ENCODE data around the gene RAPGEF1. TPM values are rescaled to one million over a fixed set of nuclear protein-coding genes. Genes with fewer than 3 reads are reported as not detected.
"Not testable (repeated sequence)": the region's sequence is repeated elsewhere in the genome, so short reads cannot be mapped to it uniquely, and the experiment has no call there.

The RAPGEF1 gene
- total and polyA plus RNA-seq, 2 experiments from 2014 or later: 26.2 to 29.7 TPM

DNA sequence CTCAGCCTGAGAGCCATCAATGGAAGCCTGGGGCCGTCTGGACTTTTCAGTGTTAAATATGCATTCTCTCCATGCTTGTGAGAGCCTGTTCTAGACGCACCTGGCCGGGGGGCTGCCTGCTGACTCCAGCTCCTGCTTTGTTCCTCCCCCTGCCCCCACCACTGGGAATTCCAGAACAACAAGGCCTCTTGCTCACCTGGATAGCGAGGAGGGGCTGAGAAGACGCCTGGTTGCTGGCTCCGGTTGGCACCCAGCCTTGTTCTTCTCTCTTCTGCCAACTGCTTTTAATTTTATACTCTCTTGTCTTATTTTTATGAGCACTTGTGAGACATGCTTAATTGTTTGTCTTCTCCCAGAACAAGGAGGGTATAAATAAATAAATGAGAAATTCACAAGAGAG, 15.0 kb upstream of the RAPGEF1 start:
- Histone ChIP-seq H3K4me2 (no peak overlapping the region), H3K4me3 (no peak overlapping the region), H3K27ac (no peak overlapping the region), H3K9me2 (replicated peaks; ENCODE audit: insufficient read depth) (no peaks in the 10 kb centered on the region), H3K36me3 (replicated peaks; ENCODE audit: insufficient read depth, low read depth) (no peaks in the 10 kb centered on the region), H3K9me3 (ENCODE audit: low read depth) (no peaks in the 10 kb centered on the region), H2AFZ (no peak overlapping the region), H3K27me3 (peaks cover 9% of the 10 kb centered on the region), H3K4me1 (ENCODE audit: insufficient read depth) (no peaks in the 10 kb centered on the region), H4K20me1 (ENCODE audit: insufficient read depth, poor library complexity, severe bottlenecking) (no peaks in the 10 kb centered on the region), H3K79me2 (no peaks in the 10 kb centered on the region)
- 46% methylated on average over 6 of the region's 6 CpGs for WGBS (ENCODE audit: low lambda C conversion rate, missing lambda C conversion rate)
- no peak for DNase-seq (ENCODE audit: low spot score)
- TF ChIP-seq, protein P1, sequence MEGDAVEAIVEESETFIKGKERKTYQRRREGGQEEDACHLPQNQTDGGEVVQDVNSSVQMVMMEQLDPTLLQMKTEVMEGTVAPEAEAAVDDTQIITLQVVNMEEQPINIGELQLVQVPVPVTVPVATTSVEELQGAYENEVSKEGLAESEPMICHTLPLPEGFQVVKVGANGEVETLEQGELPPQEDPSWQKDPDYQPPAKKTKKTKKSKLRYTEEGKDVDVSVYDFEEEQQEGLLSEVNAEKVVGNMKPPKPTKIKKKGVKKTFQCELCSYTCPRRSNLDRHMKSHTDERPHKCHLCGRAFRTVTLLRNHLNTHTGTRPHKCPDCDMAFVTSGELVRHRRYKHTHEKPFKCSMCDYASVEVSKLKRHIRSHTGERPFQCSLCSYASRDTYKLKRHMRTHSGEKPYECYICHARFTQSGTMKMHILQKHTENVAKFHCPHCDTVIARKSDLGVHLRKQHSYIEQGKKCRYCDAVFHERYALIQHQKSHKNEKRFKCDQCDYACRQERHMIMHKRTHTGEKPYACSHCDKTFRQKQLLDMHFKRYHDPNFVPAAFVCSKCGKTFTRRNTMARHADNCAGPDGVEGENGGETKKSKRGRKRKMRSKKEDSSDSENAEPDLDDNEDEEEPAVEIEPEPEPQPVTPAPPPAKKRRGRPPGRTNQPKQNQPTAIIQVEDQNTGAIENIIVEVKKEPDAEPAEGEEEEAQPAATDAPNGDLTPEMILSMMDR (IDR thresholded peaks at IDR 0.05; ENCODE audit: poor library complexity): no peak
- no peak for TF ChIP-seq EZH2 (IDR thresholded peaks at IDR 0.05; ENCODE audit: borderline replicate concordance)
- no peak for TF ChIP-seq EZH2phosphoT487 (IDR thresholded peaks at IDR 0.05; ENCODE audit: low read depth, severe bottlenecking, unreplicated experiment)

DNA sequence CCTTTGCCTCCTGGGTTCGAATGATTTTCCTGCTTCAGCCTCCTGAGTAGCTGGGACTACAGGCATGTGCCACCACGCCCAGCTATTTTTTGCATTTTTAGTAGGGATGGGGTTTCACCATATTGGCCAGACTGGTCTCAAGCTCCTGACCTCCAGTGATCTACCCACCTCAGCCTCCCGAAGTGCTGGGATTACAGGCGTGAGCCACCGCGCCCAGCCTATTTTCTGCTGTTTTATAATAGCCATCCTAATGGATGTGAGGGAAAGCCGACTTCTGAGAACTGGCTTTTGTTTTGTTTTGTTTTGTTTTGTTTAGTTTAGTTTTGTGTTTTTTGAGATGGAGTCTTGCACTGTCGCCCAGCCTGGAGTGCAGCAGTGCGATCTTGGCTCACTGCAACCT, 13.9 kb upstream of the RAPGEF1 start:
- H3K4me2 ChIP-seq; H3K79me2 ChIP-seq; H3K4me1 ChIP-seq (ENCODE audit: insufficient read depth); H3K4me3 ChIP-seq; H3K27ac ChIP-seq; H2AFZ ChIP-seq; DNase-seq (ENCODE audit: low spot score); H3K9me3 ChIP-seq (ENCODE audit: low read depth); H3K36me3 ChIP-seq (replicated peaks; ENCODE audit: insufficient read depth, low read depth); H3K27me3 ChIP-seq; H4K20me1 ChIP-seq (ENCODE audit: insufficient read depth, poor library complexity, severe bottlenecking); H3K9me2 ChIP-seq (replicated peaks; ENCODE audit: insufficient read depth): not testable (repeated sequence)
- 91% methylated on average over 9 of the region's 9 CpGs for WGBS (ENCODE audit: low lambda C conversion rate, missing lambda C conversion rate)

DNA sequence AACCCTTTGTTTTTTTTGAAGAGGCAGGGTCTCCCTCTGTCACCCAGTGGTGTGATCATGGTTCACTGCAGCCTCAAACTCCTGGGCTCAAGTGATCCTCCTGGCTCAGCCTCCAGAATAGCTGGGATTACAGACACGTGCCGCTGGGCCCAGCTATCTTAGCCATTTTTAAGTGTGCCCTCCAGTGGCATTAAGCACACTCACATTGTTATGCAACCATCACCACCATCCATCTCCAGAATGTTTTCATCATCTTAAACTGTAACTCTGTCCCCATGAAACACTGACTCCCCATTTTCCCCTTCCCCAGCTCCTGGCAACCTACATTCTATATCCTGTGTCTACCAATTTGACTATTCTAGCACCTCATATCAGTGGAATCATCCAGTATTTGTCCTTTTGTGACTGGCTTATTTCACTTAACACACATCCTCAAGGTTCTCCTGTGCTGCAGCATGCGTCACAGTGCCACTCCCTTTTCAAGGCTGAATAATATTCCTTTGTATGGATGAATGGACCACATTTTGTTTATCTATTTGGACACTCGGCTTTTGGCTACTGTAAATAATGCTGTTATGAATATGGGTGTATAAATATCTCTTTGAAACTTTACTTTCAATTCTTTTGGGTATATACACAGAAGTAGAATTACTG, 12.5 kb upstream of the RAPGEF1 start:
- H3K79me2 ChIP-seq: no peaks in the 10 kb centered on the region
- no peaks in the 10 kb centered on the region for H3K9me3 ChIP-seq (ENCODE audit: low read depth)
- no peaks in the 10 kb centered on the region for H4K20me1 ChIP-seq (ENCODE audit: insufficient read depth, poor library complexity, severe bottlenecking)
- H3K4me2 ChIP-seq: no peak overlapping the region
- 92% methylated on average over 4 of the region's 4 CpGs for WGBS (ENCODE audit: low lambda C conversion rate, missing lambda C conversion rate)
- H3K27ac ChIP-seq: no peak overlapping the region
- no peaks in the 10 kb centered on the region for H3K9me2 ChIP-seq (replicated peaks; ENCODE audit: insufficient read depth)
- H3K36me3 ChIP-seq (replicated peaks; ENCODE audit: insufficient read depth, low read depth): no peaks in the 10 kb centered on the region
- TF ChIP-seq EZH2phosphoT487 (IDR thresholded peaks at IDR 0.05; ENCODE audit: low read depth, severe bottlenecking, unreplicated experiment) (no peak), EZH2 (IDR thresholded peaks at IDR 0.05; ENCODE audit: borderline replicate concordance) (no peak)
- TF ChIP-seq, protein P1 (IDR thresholded peaks at IDR 0.05; ENCODE audit: poor library complexity): no peak
- H3K27me3 ChIP-seq: no peaks in the 10 kb centered on the region
- no peak overlapping the region for H3K4me3 ChIP-seq
- H2AFZ ChIP-seq: no peak overlapping the region
- DNase-seq (ENCODE audit: low spot score): no peak
- H3K4me1 ChIP-seq (ENCODE audit: insufficient read depth): no peaks in the 10 kb centered on the region

DNA sequence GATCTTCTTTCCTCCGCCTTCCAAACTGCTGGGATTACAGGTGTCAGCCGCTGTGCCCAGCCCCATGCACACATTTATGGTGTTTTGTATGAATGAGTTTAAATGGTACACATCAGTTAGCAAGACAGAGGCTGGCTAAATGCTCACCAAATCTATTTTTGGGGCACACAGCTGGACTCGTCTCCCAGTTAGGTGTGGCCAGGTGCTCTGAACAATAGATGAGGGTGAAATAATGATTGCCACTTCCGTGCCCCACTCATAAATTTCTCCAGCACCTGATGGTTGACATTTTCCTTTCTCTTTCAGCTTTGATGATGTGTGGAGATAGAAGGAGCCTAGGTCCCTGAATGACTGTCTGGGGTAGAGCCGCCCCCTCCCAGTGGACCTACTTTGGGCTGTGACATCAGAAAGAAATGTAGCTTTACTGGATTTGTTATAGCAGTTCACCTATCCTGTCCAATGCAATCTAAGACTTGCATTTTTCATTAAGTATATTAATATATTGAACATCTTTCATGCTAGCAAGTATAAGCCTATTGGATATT, 8.6 kb upstream of the RAPGEF1 start:
- DNase-seq (ENCODE audit: low spot score): no peak
- Histone ChIP-seq H3K36me3 (replicated peaks; ENCODE audit: insufficient read depth, low read depth) (no peaks in the 10 kb centered on the region), H3K4me2 (no peak overlapping the region), H3K9me3 (ENCODE audit: low read depth) (no peaks in the 10 kb centered on the region), H2AFZ (no peak overlapping the region), H3K27ac (no peak overlapping the region), H3K27me3 (no peaks in the 10 kb centered on the region), H3K4me1 (ENCODE audit: insufficient read depth) (no peaks in the 10 kb centered on the region), H4K20me1 (ENCODE audit: insufficient read depth, poor library complexity, severe bottlenecking) (no peaks in the 10 kb centered on the region), H3K4me3 (no peak overlapping the region), H3K79me2 (no peaks in the 10 kb centered on the region), H3K9me2 (replicated peaks; ENCODE audit: insufficient read depth) (no peaks in the 10 kb centered on the region)
- WGBS (ENCODE audit: low lambda C conversion rate, missing lambda C conversion rate): 81% methylated on average over 5 of the region's 5 CpGs
- no peak for TF ChIP-seq EZH2phosphoT487 (IDR thresholded peaks at IDR 0.05; ENCODE audit: low read depth, severe bottlenecking, unreplicated experiment)
- no peak for TF ChIP-seq EZH2 (IDR thresholded peaks at IDR 0.05; ENCODE audit: borderline replicate concordance)
- TF ChIP-seq, protein P1 (IDR thresholded peaks at IDR 0.05; ENCODE audit: poor library complexity): no peak

Measured in hepatocyte (in vitro differentiated cells).